GM21825 (cell line): ENCODE measurements around the gene PFKFB3.
"Not testable (repeated sequence)": the region's sequence is repeated elsewhere in the genome, so short reads cannot be mapped to it uniquely, and the experiment has no call there.

ENCODE experiments used
- ATAC-seq: cut with Tn5 transposase; IDR thresholded peaks from one replicate; pipeline ENCODE4 v1.9.1; 2021; ENCODE audit warnings: mild to moderate bottlenecking, moderate library complexity; ENCODE audit not compliant: unreplicated experiment

PFKFB3 gene

DNA sequence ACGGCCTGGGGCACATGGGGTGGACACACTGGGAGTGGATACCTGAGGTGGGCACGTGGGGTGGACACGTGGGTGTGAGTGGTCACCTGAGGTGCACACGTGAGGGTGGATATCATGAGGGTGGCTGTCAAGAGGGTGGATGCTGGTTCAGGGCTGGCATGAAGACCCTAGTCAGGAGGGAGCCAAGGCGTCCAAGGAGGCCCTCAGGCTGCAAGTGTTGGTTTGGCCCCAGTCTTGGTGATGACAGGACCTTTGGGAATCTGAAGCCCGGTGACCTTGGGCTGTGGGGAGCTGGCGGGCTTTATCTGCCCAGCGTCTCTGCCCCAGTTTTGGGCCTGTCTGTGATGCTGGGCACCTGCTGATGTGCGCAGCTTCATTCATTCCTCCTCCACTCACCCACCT lies 24.9 kb upstream of the PFKFB3 start:
- ATAC-seq = no peak

DNA sequence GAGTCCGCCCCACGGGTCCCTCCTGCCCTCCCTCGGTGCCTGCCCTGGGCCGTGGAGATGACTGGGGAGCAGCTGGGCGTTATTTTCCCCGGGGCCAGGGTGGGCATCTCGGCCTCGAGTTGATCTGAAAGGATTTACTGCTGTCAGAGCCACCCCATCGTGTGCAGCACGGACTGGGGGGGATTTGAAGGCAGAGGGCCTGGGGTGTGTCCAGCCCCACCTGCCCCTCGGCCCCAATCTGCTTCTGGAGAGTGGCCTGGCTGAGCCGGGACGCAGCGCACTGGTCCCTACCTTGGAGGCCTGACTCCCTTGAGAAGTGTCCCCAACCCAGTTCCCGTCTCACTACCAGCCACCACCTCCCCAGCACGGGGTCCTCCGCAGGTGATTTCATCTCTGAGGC lies 24.2 kb upstream of the PFKFB3 start:
- no peak for ATAC-seq

DNA sequence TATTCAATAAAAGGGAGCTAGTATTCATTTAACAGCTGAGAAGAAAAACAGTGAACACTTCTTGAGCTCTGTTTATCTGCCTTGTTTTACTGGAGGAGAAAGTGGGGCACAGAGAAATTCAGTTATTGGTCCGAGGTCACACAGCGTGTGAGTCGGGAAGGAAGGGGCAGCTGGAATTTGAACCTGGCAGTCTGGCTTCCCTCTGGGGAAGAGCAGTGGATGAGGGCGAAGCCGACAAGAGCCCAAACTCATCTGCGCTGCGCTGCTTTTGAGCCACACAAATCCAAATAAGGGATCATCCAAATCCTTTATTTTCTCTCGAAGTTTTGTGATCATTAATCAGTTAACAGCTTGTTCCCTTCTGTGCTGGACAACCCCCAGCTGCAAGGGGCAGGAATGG lies 23.7 kb upstream of the PFKFB3 start:
- no peak for ATAC-seq

DNA sequence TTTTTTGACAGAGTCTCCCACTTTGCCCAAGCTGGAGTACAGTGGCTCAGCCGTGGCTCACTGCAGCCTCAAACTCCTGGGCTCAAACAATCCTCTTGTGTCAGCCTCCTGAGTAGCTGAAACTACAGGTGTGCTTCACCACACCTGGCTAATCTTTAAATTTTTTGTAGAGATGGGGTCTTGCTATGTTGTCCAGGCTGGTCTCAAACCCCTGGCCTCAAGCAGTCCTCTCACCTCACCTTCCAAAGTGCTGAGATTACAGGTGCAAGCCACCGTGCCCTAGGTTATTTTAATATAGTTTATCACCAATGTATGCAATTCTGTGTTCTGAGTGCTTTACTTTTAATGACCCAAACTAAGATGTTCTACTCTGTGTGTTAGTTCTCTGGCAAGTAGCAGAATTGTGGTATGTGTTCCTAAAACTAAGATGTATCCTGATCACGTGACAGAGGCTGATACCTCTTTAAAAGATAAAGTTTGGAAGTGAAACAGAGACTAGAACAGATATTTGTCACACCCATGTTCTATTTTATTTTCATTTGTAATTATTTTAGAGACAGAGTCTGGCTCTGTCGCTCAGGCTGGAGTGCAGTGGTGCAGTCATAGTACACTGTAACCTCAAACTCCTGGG lies 22.1 kb upstream of the PFKFB3 start:
- ATAC-seq = no peak

DNA sequence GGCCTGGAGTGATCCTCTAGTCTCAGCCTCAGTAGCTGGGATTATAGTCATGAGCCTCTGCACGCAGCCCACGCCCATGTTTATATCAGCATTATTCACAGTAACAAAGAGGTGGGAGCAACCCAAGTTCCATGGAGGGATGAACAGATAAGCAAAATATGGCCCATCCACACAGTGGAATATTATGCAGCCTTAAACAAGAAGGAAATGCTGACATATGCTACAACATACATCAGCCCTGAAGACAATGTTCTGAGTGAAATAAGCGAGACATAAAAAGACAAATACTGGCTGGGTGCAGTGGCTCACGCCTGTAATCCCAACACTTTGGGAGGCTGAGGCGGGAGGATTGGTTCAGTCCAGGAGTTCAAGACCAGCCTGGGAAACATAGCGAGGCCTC lies 21.5 kb upstream of the PFKFB3 start:
- no peak for ATAC-seq

DNA sequence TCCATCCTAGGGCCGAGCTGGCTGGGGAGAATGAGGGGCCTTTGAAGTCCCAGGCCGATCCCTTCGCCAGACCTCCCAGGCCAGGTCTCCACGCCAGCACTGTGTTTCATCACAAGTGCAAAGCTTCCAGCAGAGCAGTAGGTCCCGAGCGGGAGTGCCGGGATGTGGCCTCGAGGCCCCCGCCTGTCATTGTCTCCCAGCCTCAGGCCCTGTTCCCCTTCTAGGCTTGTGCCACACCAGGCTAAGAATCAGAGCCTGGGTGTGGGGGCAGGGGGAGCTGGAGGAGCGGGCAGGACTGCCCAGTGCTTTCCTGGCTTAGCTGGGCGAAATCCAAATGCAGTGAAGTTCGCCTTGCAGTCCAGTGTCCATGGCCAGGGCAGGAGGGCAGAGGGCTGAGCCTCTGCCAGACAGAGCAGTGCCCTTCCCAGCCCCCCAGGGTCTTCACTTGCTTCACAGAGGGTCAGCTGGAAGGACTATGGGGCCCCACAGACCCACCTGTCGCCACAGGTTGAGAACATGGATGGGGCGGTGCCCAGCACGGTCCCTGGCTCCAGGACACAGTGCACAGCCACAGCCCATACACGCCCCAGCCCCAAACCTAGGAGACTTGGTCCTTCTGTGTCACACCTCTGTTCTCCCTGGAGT lies 20.2 kb upstream of the PFKFB3 start:
- no peak for ATAC-seq

DNA sequence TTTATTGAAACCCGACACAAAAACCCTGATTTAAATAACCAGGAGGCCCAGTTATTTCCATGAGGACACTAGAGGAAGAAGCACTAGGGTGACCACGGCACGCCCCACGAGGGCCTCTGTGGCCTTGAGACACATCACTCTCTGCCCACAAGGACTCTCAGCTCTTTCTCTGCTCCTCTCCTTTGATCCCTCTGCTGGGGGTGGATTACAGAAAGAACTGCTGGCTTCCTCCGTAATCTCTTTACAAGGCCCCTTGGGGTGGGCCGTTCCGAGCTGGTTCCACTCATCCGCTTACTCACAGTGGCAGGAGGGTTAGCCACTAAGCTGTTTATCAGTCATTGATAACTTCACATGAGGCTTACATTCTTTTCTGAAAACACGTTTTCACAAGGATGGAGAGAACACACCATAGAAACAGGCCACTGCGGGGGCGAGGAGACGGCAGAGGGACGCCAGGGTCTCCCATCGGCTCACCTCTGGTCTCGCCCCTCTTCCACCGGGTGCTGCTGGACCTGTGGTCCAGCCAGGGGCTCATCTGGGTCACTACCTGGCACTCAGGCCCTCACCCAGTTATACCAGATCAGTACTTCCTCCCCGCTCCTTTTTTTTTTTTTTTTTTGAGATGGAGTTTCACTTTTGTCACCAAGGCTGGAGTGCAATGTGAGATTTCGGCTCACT lies 17.6 kb upstream of the PFKFB3 start:
- ATAC-seq = no peak

DNA sequence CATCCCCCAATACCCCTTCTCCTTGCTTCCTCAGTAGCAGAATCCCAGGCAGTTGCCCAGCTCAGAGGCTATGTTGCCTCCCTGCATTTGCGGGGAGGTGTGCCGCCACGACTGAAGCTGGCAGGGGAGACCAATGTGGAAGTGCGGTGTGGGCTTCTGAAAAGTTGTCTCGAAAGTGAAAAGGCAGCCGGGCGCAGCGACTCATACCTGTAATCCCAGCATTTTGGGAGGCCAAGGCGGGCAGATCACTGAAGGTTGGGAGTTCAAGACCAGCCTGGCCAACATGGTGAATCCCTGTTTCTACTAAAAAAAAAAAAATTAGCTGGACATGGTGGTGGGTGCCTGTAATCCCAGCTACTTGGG lies 15.9 kb upstream of the PFKFB3 start:
- ATAC-seq = no peak

DNA sequence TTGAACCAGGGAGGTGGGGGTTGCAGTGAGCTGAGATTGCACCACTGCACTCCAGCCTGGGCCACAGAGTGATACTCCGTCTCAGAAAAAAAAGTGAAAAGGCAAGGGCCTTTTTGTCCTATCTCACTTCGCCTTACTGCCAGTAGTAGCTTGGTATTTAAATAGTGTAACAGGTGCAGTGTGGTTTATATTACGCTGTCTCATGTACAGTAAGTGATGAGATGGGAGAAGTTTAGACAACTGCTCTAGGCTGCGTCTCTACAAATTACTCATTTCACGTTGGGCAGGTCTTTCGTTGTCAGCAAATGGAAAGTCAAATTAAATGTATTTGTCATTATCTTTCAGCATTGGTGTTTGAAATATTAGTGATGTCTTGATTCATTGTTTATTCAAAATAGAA lies 15.5 kb upstream of the PFKFB3 start:
- ATAC-seq = no peak

DNA sequence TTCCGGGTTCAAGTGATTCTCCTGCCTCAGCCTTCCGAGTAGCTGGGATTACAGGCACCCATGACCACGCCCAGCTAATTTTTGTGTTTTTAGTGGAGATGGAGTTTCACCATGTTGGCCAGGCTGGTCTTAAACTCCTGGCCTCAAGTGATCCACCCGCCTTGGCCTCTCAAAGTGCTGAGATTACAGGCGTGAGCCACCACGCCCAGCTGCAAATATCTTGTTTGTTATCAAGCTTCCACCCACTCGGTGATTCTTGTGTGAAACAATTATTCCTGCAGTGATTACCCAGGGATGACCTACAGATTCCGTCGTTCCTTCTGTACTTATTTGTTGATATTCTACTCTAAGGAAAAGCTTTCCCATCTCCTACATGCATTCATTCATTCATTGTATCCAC lies 12.7 kb upstream of the PFKFB3 start:
- ATAC-seq = not testable (repeated sequence)

DNA sequence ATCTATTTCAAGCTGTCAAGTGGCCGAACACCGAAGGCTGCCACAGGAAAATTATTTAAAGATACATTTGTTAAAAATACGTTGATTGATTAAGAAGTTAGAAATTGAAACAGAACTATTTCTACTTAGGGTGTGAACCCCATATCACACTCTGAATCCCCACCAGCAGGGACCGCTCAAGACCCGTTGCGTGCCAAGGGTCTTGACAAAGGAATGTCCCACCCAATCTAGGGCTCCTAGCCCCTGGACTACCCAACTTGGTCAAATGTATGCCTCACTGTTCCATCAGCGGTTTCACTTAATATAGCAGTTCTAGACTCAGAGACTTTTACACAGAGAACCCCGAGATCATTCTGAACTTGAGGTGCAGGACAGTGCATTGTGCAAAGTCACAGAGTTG lies 11.6 kb upstream of the PFKFB3 start:
- ATAC-seq = no peak

DNA sequence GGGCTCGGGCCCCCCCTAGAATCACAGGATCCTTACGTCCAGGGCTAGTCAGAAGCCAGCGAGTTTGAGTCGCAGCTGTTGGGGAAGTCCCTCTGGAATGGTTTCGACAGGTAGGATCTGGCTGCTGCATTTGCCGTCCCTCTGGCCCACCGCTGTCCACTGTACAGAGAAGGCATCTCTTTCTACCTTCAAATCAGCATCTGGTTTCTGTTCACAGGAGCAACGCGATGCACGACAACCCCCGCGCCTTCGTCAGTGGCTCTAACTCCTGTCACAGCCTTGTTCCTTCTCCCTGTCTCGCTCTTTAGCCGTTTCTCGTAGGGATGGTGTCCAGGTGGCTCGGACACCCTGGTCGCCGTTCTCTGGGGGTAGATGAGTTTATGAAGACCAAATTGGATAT lies 11.2 kb upstream of the PFKFB3 start:
- ATAC-seq = no peak

DNA sequence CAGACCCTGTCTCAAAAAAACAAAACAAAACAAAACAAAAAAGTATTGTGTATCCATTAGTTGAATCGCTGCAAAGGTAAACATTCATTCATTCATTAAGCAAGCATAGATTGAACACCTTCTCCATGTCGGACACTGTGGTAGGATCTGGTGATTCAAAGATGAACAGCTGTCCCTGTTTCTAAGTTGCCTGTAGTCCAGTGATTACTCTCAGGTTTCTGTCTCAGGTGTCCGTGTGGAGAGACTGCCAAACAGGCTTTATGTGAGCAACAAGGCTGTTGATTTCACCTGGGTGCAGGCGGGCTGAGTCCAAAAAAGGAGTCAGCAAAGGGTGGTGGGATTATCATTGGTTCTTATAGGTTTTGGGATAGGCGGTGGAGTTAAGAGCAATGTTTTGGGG lies 9.4 kb upstream of the PFKFB3 start:
- not testable (repeated sequence) for ATAC-seq

DNA sequence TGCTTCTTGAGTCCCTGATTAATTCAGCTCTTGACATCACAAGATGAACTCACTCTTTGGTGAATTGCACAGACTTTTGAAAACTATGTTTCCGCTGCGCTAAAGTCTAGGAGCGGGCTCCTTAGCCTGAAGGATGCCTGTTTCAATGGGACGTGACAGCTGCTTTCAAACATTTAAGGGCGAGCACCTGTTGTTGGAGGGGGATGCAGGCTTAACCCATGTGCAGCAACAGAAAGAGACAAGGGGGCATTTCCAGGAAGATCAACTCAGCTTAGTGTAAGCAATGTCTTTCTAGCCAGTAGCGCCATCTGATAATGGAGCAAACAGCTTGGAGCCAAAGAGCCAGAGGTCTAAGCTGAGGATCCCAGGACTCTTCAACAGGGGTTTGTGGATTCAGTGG lies 8.4 kb upstream of the PFKFB3 start:
- no peak for ATAC-seq

DNA sequence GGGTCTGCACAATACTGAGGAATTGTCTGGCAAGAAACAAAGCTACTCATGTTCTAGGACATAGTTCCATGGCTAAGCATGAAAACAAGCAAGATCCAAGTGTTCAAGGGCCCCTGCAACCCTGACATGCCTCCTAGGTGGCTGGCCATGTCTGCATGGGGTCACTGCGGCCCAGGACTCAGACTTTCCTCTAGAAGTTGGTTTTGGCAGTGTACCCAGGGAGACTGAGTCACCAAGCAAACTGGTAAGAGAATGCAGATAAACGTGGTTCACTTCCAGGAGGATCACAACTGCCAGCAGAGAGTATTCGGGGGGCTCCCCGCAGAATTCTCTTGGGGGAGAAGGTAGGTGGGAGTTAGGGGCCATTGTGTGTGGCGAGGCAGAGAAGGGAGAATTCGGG lies 7.4 kb upstream of the PFKFB3 start:
- ATAC-seq = no peak

DNA sequence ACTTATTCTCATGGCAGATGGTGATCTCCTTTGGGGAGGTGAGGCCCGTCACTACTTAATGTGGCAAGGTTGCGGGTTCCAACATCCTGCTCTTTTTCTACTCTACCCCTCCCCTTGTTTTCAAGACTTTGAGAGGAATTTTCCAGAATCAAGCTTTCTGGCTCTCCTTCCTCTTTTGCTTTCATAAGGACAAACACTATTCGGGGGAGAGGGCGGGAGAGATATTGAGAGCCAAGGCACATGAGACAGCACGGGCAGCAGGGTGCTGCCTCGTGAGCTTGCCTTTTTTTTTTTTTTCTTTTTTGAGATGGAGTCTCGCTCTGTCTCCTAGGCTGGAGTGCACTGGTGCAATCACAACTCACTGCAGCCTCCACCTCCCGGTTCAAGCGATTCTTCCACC lies 6.9 kb upstream of the PFKFB3 start:
- no peak for ATAC-seq

DNA sequence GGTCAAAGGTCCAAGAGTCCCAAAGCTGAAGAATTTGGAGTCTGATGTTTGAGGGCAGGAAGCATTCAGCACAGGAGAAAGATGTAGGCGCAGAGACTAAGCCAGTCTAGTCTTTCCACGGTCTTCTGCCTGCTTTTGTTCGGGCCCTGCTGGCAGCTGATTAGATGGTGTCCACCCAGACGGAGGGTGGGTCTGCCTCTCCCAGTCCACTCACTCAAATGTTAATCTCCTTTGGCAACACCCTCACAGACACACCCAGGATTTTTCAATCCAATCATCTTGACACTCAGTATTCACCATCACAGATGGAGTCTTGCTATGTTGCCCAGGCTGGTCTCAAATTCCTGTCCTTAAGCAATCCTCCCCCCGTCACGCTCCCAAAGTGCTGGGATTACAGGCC lies 6.2 kb upstream of the PFKFB3 start:
- ATAC-seq = not testable (repeated sequence)

DNA sequence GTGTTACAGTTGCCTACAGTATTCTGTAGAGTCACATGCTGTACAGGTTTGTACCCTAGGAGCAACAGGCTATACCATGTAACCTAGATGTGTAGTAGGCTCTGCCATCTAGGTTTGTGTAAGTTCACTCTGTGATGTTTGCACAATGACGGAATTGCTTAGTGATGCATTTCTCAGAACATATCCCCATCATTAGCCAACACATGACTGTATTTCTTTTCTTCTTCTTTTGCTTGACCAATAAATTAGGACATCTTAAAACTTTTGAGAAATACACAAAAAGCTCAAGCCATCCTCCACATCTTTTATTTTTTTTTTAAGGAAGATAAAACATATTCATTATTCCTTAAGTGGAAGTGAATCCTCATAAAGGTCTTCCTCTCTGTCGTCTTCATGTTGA lies 5.4 kb upstream of the PFKFB3 start:
- ATAC-seq = no peak

DNA sequence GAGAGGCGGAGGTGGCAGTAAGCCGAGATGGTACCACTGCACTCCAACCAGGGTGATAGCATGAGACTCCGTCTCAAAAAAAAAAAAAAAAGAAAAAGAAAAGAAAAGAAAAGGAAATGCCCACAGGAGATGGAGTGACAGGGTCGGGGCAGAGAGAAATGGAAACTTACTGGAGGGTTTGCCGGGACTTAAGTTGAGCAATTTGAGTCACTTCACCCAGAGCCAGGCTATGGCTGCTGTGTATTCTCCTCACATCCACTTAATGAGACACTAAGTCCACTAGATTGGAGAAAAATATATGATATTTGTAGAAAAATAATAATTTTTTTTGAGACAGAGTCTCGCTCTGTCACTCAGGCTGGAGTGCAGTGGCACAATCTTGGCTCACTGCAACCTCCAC lies 4.6 kb upstream of the PFKFB3 start:
- no peak for ATAC-seq

DNA sequence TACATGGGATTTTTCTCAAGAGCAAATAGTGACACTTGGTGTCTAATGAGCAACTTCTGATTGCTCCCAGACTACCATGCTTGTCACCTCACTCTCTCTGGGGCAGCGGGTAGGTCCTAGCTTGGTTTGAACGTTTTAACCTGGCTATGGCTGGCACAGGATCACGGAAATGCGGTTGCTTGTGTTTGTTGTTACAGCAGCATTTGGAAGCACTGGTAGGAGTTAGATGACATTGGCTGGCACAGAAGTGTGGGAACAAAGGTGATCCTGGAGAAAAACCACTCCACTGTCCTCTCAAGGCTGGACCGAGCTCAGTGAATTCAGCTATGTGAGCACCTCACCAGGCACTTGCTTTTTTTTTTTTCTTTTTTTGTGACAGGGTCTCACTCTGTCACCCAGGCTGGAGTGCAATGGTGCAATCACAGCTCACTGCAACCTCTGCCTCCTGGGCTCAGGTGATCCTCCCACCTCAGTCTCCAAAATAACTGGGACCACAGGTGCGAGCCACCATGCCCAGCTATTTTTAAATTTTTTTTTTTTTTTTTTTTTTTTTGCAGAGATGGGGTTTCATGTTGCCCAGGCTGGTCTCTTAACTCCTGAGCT lies 3.5 kb upstream of the PFKFB3 start:
- no peak for ATAC-seq

DNA sequence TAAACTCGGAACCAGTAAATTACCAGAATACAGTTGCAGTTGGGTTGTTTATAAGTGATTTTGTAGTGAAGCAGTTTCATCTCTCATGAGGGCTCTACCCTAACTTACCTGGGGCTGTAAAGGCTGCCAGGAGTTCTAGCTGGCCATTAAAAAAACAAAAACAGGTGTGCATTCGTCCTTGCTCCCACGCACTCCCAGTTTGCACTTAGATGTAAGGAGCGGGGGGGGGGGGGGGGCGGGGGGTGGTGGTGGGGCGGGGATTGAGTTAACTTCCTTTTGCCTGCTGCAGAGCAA lies 2.3 kb upstream of the PFKFB3 start:
- no peak for ATAC-seq

DNA sequence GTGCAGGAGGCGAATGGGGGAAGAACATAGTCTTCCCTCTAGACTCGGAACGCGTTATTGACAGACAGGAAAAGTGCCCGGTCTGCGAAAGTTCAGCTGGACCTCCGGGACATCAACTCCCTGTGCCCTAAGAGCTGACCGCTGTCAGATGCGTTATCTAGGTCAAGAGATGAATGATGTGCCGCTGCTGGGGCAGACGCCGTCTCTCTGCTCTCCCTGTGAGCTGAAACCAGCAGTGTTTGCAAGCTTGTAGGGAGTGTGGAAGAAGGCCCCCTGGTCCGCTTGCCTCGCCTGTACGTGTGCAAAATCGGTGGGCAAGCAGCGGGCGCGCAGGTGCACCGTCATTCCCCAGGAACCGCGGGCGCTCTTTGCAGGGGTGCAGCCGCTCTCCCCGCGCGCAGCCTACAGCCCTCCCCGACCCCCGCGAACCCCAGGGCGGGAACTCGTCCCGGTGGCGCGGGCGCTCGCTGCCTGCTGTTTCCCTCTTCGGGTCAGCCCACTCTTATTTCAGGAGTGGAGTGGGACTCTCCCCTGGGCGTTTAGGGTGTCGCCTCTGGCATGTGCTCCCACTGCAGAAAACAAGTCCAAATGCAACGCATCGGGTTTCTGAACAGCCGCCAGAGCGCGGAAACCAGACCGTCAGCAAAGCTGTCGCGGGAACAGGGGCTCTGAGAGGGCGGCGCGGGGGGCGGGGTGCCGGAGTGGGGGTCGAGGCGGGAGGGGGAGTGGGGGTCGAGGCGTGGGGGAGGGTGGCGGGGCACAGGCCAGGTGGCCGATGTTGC lies 1.8 kb upstream of the PFKFB3 start:
- no peak for ATAC-seq
